H7 (cell line): ENCODE results near the gene VGLL3. TPM values are rescaled to one million over a fixed set of nuclear protein-coding genes. Genes with fewer than 3 reads are reported as not detected.
A peak's percentile ranks its signal among the peaks of the same experiment; 100 is the strongest.
"Not testable (repeated sequence)": the region's sequence is repeated elsewhere in the genome, so short reads cannot be mapped to it uniquely, and the experiment has no call there.

ENCODE experiments used
- DNase-seq: peaks from one replicate; pipeline ENCODE4 v3.0.0; 2012
- H3K27me3 ChIP-seq: 2 replicates; pipeline ENCODE4 v1.6.0; 2011; ENCODE audit warnings: mild to moderate bottlenecking, low read length; ENCODE audit not compliant: control insufficient read depth, insufficient read depth
- H3K36me3 ChIP-seq: replicated peaks from 2 replicates; pipeline ENCODE4 v1.5.1; 2011; ENCODE audit warnings: low read length; ENCODE audit not compliant: control insufficient read depth, insufficient read depth
- H3K4me3 ChIP-seq: 2 replicates; pipeline ENCODE4 v1.5.1; 2011; ENCODE audit warnings: low read depth, mild to moderate bottlenecking, control low read depth, low read length, moderate library complexity; ENCODE audit not compliant: insufficient read depth
- total RNA-seq: library from RNA; depleted of rRNA; stranded (reverse); fragments of >200 nt; shearing (Covaris generic); gene quantifications from 2 replicates; pipeline ENCODE4 v1.2.3, GENCODE V29; 2014; rRNA removed

The VGLL3 gene
- 1.5 and 1.8 TPM in 2 replicates for total RNA-seq

DNA sequence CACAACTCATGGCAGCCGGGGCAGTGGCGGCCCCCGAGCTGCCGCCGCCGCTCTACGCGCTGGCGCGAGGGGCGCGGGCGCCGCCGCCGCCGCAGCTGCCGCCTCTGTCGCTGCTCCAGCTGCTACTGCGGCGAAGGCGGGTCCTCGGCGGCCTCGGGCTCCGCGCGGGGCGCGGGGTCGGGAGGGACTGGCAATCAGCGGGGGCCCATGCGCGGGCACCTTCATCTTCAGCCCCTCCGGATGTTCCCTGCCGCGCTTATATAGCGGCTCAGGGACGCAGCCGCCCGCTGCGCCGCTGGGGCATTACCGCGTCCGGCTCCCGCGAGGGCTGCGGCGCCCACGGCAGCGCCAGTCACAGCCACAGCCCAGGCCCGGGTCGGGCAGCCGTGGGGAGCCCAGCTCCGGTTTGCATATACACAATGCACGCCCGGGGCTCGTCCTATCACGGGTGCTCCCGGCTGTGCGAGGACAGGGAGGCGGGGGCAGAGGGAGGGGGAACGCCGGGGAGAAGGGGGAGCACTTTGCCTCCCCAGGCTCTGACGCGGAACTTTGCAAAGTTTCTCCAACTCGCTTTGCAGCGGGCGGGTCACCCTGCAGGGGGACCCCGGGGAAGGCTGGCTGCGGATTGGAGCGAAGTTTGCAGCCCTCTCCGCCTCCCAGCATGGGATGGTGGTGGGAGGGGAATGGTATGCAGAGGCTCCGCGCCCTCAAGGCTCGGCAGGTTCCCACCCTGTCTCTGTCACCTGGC lies at the start of gene VGLL3:
TSS of gene VGLL3 (minus strand) at position 416 of the 748 bp plus-strand sequence. CDS start at position 10, 406 bp downstream.
- Histone ChIP-seq H3K27me3 (peaks cover 15% of the 10 kb centered on the region), H3K36me3 (no peaks in the 10 kb centered on the region), H3K4me3 (peak within 1 kb of the TSS; percentile 70)
- DNase-seq: peak; percentile 86

GRCh38 chr3:87037652-87038051 lies 46.7 kb upstream of the VGLL3 start:
- no peak for DNase-seq
- H3K36me3 ChIP-seq: no peaks in the 10 kb centered on the region
- H3K27me3 ChIP-seq: no peaks in the 10 kb centered on the region
- no peak overlapping the region for H3K4me3 ChIP-seq

GRCh38 chr3:87036671-87037070 lies 45.7 kb upstream of the VGLL3 start:
- Histone ChIP-seq H3K4me3 (no peak overlapping the region), H3K27me3 (no peaks in the 10 kb centered on the region), H3K36me3 (no peaks in the 10 kb centered on the region)
- no peak for DNase-seq

DNA sequence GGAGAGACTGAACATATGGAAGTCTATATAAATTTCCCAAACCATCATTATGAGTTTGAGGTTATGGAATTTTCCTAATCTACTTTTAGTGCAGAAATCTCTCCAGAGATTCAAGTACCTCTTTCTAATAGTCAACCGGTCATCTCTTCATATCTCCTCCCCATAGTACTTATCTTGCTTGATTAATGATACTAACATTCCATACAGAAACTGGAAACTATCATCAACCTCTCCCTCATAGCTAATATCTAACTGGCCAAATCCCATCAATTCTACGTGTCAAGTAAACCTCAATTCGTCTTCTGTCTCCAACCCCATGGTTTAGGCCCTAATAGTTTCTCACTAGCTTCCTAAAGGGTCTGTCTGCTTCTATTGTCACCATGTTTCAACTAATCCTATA lies 44.4 kb upstream of the VGLL3 start:
- Histone ChIP-seq H3K4me3 (no peak overlapping the region), H3K36me3 (no peaks in the 10 kb centered on the region), H3K27me3 (no peaks in the 10 kb centered on the region)
- no peak for DNase-seq

DNA sequence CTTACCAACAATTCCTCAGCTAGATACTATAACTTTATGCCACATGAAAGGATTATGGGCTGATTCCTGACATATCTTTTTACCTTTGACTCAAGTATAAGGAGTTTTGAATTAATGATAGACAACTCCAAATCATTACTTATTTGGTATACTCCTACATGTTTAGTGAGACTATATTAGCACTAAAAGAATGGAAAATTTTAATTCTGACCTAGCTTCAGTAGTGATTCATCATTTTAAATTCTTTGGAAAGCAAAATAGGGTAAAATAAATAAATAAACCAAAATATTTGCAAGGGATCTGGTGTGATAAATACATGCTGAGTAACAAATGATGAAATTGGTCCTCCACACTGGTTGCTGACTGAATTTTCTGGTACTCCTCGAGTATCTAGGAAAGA lies 42.3 kb upstream of the VGLL3 start:
- H3K4me3 ChIP-seq: no peak overlapping the region
- no peak for DNase-seq
- H3K36me3 ChIP-seq: no peaks in the 10 kb centered on the region
- H3K27me3 ChIP-seq: no peaks in the 10 kb centered on the region

DNA sequence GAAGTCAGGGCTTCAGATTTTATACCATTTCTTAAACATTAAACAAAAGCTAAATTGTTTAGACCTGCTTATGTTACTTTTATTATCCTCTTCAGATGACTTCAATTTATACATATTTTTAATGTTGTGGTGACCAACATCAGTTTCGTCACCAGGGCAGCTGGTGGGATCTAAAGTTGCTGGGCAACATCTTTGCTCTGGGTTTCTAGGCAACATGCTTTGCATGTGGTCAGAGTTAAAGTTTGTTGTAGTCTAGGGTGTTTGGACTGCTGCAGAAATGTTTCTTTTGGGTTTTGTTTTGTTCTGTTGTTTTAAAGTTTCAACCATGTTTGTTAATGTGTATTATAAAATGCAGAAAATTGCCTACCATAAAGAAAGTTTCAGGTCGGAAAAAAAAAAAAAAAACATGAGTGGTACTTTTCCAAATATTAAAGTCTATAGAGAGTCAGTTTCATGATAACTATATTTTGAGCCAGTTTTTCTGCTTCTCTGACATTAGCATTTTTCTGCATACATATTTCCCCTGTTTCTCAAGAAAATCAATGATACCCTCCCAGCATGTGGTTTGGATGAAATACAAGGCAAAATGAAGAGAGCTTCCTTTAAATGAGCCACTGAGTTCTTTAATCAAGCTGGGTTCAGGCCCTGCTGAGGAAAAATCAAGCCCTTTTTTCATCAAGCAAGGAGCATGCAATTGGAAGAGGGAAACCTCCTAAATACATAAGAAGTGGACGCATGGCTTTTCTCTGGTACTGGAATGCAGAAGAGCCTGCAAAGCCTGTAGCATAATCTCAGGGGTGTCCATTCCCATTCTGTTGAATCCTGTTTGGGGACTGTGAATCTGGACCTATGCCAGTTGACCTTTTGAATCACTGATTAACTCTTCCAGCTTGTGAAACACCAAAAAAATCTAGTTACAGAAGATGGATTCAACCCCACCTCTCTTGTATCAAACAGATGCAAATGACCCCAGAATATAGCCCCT lies 35.0 kb upstream of the VGLL3 start:
- no peaks in the 10 kb centered on the region for H3K27me3 ChIP-seq
- H3K36me3 ChIP-seq: no peaks in the 10 kb centered on the region
- DNase-seq: no peak
- no peak overlapping the region for H3K4me3 ChIP-seq

GRCh38 chr3:87017370-87017769 lies 26.4 kb upstream of the VGLL3 start:
- not testable (repeated sequence) for H3K36me3 ChIP-seq, DNase-seq, H3K4me3 ChIP-seq, H3K27me3 ChIP-seq

DNA sequence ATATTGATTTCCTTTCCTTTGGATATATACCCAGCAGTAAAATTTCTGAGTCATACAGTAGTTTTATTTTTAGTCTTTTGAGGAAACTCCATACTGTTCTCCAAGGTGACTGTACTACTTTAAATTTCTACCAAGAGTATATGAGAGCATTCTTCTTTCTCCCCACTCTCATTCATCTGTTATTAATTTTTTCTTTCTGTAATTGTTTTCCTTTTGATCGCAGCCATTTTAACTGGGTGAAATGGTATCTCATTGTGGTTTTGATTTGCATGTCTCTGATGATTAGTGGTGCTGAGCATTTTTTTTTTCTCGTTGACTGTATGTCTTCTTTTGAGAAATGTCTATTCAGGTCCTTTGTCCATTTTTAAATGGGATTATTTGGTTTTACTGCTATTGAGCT lies 18.3 kb upstream of the VGLL3 start:
- no peak for DNase-seq
- H3K27me3 ChIP-seq: no peaks in the 10 kb centered on the region
- H3K4me3 ChIP-seq: no peak overlapping the region
- H3K36me3 ChIP-seq: no peaks in the 10 kb centered on the region

DNA sequence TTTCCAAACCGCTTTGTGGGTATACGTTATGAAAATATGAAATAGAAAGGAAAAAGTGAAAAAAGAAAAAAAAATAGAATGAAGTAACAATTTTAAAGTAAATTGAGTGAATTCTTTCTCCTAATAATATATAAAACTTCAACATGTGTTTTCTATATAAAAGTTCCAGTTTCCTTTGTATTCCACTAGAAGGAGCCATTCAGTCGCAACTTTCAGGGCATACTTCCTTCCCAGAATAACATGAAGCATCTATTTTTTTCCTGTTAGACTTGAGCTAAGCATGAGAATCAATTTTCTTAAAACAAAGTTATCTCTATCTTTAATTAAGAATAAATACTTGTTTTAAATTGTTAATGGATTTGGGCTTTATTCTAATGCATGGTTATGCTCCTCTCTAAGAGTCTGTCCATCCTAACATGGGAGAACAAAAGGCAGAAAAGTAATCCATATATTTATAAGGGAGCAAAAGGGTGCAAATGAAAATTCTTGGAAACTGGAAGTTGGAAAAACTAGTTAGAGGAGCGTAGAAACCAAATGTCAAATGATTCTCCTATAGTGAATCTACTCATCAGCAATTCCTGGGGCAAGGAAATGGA lies 16.0 kb upstream of the VGLL3 start:
- Histone ChIP-seq H3K27me3 (no peaks in the 10 kb centered on the region), H3K4me3 (no peak overlapping the region), H3K36me3 (no peaks in the 10 kb centered on the region)
- no peak for DNase-seq

GRCh38 chr3:87004883-87005282 lies 13.9 kb upstream of the VGLL3 start:
- no peaks in the 10 kb centered on the region for H3K27me3 ChIP-seq
- H3K4me3 ChIP-seq: no peak overlapping the region
- DNase-seq: no peak
- H3K36me3 ChIP-seq: no peaks in the 10 kb centered on the region

GRCh38 chr3:87002346-87002745 lies 11.4 kb upstream of the VGLL3 start:
- no peak for DNase-seq
- Histone ChIP-seq H3K27me3 (no peaks in the 10 kb centered on the region), H3K36me3 (no peaks in the 10 kb centered on the region), H3K4me3 (no peak overlapping the region)

GRCh38 chr3:87001473-87002098 lies 10.6 kb upstream of the VGLL3 start:
- Histone ChIP-seq H3K4me3 (no peak overlapping the region), H3K36me3 (no peaks in the 10 kb centered on the region), H3K27me3 (no peaks in the 10 kb centered on the region)
- DNase-seq: no peak

- DNase-seq: no peak
Measured at GRCh38 chr3:87000940-87001339, 10.0 kb upstream of the VGLL3 start.

GRCh38 chr3:86998569-86998968 lies 7.6 kb upstream of the VGLL3 start:
- Histone ChIP-seq H3K36me3 (no peaks in the 10 kb centered on the region), H3K4me3 (no peak overlapping the region), H3K27me3 (no peaks in the 10 kb centered on the region)
- DNase-seq: no peak

More at GRCh38 chr3:87000940-87001339, 10.0 kb upstream of the VGLL3 start:
- no peaks in the 10 kb centered on the region for H3K27me3 ChIP-seq
- H3K4me3 ChIP-seq: no peak overlapping the region
- H3K36me3 ChIP-seq: no peaks in the 10 kb centered on the region
